A549 (cell line): ENCODE data around the gene XKR7.

Source experiments
- BHLHE40 ChIP-seq: IDR thresholded peaks from 2 replicates; pipeline ENCODE4 v1.6.1; 2012; ENCODE audit warnings: low read depth, low read length, inconsistent platforms
- CEBPB ChIP-seq, 2 experiments: fragments of >200 bp in 1 of 2; sonication (Bioruptor Twin) in 1 of 2; formaldehyde crosslinking in 1 of 2; IDR thresholded peaks; 2 replicates each; pipeline ENCODE4 v1.6.1; 2012 to 2016
- EHMT2 ChIP-seq: fragments of 200-600 bp; sonication (generic); IDR thresholded peaks from 2 replicates; pipeline ENCODE4 v1.6.1; 2016; ENCODE audit warnings: antibody characterized with exemption, low read depth, mild to moderate bottlenecking, moderate library complexity
- EP300 ChIP-seq, 2 experiments: fragments of >200 bp; sonication (Bioruptor Twin); formaldehyde crosslinking; IDR thresholded peaks; 2 replicates in 1 of 2; 3 replicates in 1 of 2; pipeline ENCODE4 v1.6.1; 2016 to 2017
- FOXS1 ChIP-seq: fragments of 250-450 bp; sonication (Bioruptor Pico); IDR thresholded peaks from 2 replicates; pipeline ENCODE4 v1.5.0; 2020; ENCODE audit warnings: mild to moderate bottlenecking, moderate library complexity
- MAZ ChIP-seq: fragments of 150-350 bp; IDR thresholded peaks from 2 replicates; pipeline ENCODE4 v1.6.1; 2014; ENCODE audit warnings: antibody characterized with exemption, low read depth, low read length, borderline replicate concordance
- REST ChIP-seq: fragments of 200-600 bp; sonication (generic); IDR thresholded peaks from 2 replicates; pipeline ENCODE4 v1.6.1; 2016; ENCODE audit warnings: antibody characterized with exemption, mild to moderate bottlenecking, moderate library complexity
- TF ChIP-seq, protein P1 (sequence below): fragments of >200 bp; sonication (Bioruptor Twin); formaldehyde crosslinking; IDR thresholded peaks from 3 replicates; pipeline ENCODE4 v1.5.1; 2016

DNA sequence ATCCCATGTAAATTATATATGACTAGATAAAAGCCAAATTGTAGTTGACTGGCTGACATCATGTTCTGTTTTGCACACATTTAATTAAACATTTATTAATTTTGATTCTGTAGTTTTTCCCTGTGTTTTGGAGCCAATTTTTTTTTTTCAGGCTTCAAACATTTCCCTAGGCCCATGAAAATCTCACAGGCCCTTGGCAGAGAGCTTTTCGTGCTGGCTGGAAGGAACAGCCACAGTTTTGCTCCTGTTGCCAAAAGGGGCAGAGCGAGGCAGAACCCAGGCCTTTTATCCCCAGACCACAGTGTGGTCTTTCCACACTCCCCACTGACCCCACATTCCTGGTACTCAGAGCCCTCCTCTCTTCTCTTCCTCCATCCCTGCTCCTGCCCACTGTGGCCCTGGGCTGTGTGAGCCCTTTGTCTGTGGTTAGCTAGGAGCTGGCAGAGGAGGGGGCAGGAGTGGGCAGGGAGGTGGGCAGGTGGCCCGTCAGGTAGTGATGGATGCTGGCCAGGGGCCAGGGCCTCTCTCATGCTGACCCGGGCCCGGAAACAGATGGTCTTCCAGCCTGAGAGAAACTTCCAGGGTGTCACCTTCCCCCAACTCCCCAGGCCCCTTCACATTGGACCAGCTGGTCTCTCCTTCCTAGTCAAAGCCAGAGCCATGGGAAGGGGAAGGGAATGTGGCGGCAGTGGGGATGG is 22.8 kb downstream of the XKR7 start:
- TF ChIP-seq, protein P1, sequence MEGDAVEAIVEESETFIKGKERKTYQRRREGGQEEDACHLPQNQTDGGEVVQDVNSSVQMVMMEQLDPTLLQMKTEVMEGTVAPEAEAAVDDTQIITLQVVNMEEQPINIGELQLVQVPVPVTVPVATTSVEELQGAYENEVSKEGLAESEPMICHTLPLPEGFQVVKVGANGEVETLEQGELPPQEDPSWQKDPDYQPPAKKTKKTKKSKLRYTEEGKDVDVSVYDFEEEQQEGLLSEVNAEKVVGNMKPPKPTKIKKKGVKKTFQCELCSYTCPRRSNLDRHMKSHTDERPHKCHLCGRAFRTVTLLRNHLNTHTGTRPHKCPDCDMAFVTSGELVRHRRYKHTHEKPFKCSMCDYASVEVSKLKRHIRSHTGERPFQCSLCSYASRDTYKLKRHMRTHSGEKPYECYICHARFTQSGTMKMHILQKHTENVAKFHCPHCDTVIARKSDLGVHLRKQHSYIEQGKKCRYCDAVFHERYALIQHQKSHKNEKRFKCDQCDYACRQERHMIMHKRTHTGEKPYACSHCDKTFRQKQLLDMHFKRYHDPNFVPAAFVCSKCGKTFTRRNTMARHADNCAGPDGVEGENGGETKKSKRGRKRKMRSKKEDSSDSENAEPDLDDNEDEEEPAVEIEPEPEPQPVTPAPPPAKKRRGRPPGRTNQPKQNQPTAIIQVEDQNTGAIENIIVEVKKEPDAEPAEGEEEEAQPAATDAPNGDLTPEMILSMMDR: no peak
- TF ChIP-seq CEBPB (IDR thresholded peaks at IDR 0.05): no peak
- TF ChIP-seq REST: no peak
- no peak for TF ChIP-seq BHLHE40
- no peak for TF ChIP-seq MAZ
- TF ChIP-seq EP300 (IDR thresholded peaks at IDR 0.05): no peak
- TF ChIP-seq EHMT2: no peak
- TF ChIP-seq FOXS1 (CRISPR knock-in tag): no peak
